Gastrocnemius medialis (tissue), 4 donors: Measurements from ENCODE around the gene CHST15.
"Not testable (repeated sequence)": the region's sequence is repeated elsewhere in the genome, so short reads cannot be mapped to it uniquely, and the experiment has no call there.

Source experiments
- POLR2A ChIP-seq, 2 donors: fragments of 450-650 bp; IDR thresholded peaks; one replicate each; pipeline ENCODE4 v1.6.1; 2017; ENCODE audit warnings: antibody characterized with exemption in 2 of 2, mild to moderate bottlenecking in 2 of 2, moderate library complexity in 2 of 2
- TF ChIP-seq, protein P1 (sequence below), 5 experiments: fragments of 450-650 bp in 3 of 5; fragments of 200-600 bp in 2 of 5; sonication (generic) in 2 of 5; IDR thresholded peaks in 4 of 5; conservative IDR thresholded peaks in 1 of 5; 1 replicate in 4 of 5; 2 replicates in 1 of 5; pipeline ENCODE4 v1.5.1; 2016 to 2019; ENCODE audit warnings: antibody characterized with exemption in 5 of 5, mild to moderate bottlenecking in 3 of 5, moderate library complexity in 3 of 5

DNA sequence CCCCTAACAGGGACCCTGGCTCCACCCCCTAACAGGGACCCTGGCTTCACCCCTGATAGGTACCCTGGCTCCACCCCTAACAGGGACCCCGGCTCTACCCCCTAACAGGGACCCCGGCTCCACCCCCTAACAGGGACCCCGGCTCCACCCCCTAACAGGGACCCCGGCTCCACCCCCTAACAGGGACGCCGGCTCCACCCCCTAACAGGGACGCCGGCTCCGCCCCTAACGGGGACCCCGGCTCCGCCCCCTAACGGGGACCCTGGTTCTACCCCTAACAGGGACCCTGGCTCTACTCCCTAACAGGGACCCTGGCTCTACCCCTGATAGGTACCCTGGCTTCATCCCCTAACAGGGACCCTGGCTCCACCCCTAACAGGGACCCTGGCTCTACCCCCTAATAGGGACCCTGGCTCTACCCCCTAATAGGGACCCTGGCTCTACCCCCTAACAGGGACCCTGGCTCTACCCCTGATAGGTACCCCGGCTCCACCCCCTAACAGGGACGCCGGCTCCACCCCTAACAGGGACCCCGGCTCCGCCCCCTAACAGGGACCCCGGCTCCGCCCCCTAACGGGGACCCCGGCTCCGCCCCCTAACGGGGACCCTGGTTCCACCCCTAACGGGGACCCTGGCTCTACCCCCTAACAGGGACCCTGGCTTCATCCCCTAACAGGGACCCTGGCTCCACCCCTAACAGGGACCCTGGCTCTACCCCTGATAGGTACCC lies 58.7 kb downstream of the CHST15 start:
- not testable (repeated sequence) for TF ChIP-seq POLR2A (IDR thresholded peaks at IDR 0.05)
- TF ChIP-seq, protein P1, sequence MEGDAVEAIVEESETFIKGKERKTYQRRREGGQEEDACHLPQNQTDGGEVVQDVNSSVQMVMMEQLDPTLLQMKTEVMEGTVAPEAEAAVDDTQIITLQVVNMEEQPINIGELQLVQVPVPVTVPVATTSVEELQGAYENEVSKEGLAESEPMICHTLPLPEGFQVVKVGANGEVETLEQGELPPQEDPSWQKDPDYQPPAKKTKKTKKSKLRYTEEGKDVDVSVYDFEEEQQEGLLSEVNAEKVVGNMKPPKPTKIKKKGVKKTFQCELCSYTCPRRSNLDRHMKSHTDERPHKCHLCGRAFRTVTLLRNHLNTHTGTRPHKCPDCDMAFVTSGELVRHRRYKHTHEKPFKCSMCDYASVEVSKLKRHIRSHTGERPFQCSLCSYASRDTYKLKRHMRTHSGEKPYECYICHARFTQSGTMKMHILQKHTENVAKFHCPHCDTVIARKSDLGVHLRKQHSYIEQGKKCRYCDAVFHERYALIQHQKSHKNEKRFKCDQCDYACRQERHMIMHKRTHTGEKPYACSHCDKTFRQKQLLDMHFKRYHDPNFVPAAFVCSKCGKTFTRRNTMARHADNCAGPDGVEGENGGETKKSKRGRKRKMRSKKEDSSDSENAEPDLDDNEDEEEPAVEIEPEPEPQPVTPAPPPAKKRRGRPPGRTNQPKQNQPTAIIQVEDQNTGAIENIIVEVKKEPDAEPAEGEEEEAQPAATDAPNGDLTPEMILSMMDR (IDR thresholded peaks at IDR 0.05 in 4 of 5, conservative IDR thresholded peaks at IDR 0.05 in 1 of 5) = not testable (repeated sequence)
